GM23338 (cell line): ENCODE measurements around the gene GRID1. TPM values are rescaled to one million over a fixed set of nuclear protein-coding genes. Genes with fewer than 3 reads are reported as not detected.

Experiments used
- ATAC-seq: fragments of 200-7000 bp; cut with Tn5 transposase; 3 replicates; pipeline ENCODE4 v1.9.1; 2020
- DNase-seq: peaks from one replicate; pipeline ENCODE4 v3.0.0-alpha.2; 2015; ENCODE audit warnings: low spot score
- H2AFZ ChIP-seq: fragments of 200-600 bp; sonication (generic); 2 replicates; pipeline ENCODE4 v1.8.0; 2016; ENCODE audit warnings: antibody characterized with exemption, mild to moderate bottlenecking, moderate library complexity
- H3F3A ChIP-seq: fragments of 200-600 bp; sonication (generic); replicated peaks from 2 replicates; pipeline ENCODE4 v1.8.0; 2017; ENCODE audit warnings: antibody characterized with exemption, mixed run types, low read depth
- H3K27ac ChIP-seq: fragments of 200-600 bp; sonication (generic); 2 replicates; pipeline ENCODE4 v1.6.1; 2016; ENCODE audit warnings: low read depth
- H3K27me3 ChIP-seq: fragments of 200-600 bp; sonication (generic); 2 replicates; pipeline ENCODE4 v1.8.0; 2016; ENCODE audit warnings: mild to moderate bottlenecking, mixed run types, moderate library complexity; ENCODE audit not compliant: insufficient read depth
- H3K36me3 ChIP-seq: fragments of 200-600 bp; sonication (generic); 2 replicates; pipeline ENCODE4 v1.8.0; 2016; ENCODE audit warnings: mild to moderate bottlenecking; ENCODE audit not compliant: insufficient read depth
- H3K4me1 ChIP-seq: fragments of 200-600 bp; sonication (generic); 2 replicates; pipeline ENCODE4 v1.8.0; 2016; ENCODE audit warnings: mild to moderate bottlenecking, moderate library complexity; ENCODE audit not compliant: insufficient read depth
- H3K4me2 ChIP-seq: fragments of 200-600 bp; sonication (generic); 2 replicates; pipeline ENCODE4 v1.7.1; 2017; ENCODE audit warnings: mixed run types
- H3K4me3 ChIP-seq: fragments of 200-600 bp; sonication (generic); 2 replicates; pipeline ENCODE4 v1.6.1; 2016; ENCODE audit warnings: mixed run types
- H3K79me2 ChIP-seq: fragments of 200-600 bp; sonication (generic); replicated peaks from 2 replicates; pipeline ENCODE4 v1.8.0; 2017; ENCODE audit warnings: mild to moderate bottlenecking; ENCODE audit not compliant: insufficient read depth
- H3K9me2 ChIP-seq: fragments of 200-600 bp; sonication (generic); 2 replicates; pipeline ENCODE4 v1.8.0; 2017; ENCODE audit not compliant: insufficient read depth
- H4K20me1 ChIP-seq: fragments of 200-600 bp; sonication (generic); replicated peaks from 2 replicates; pipeline ENCODE4 v1.8.0; 2017; ENCODE audit warnings: mild to moderate bottlenecking; ENCODE audit not compliant: insufficient read depth
- H3K27ac Mint-ChIP-seq: 2 replicates; pipeline ENCODE4 v1.8.0; 2020; ENCODE audit warnings: inconsistent platforms, mild to moderate bottlenecking, moderate library complexity, mixed read lengths
- H3K27me3 Mint-ChIP-seq: 3 replicates; pipeline ENCODE4 v1.8.0; 2022; ENCODE audit warnings: low read depth, mild to moderate bottlenecking, moderate library complexity, mixed read lengths, inconsistent platforms; ENCODE audit not compliant: insufficient read depth, poor library complexity
- H3K36me3 Mint-ChIP-seq: 3 replicates; pipeline ENCODE4 v1.8.0; 2021; ENCODE audit warnings: low read depth, mild to moderate bottlenecking, inconsistent platforms, moderate library complexity, mixed read lengths
- H3K4me1 Mint-ChIP-seq: 3 replicates; pipeline ENCODE4 v1.8.0; 2020; ENCODE audit warnings: mild to moderate bottlenecking, inconsistent platforms, mixed read lengths
- H3K4me3 Mint-ChIP-seq: 3 replicates; pipeline ENCODE4 v1.8.0; 2021; ENCODE audit warnings: moderate library complexity, mild to moderate bottlenecking, inconsistent platforms, mixed read lengths
- H3K9me3 Mint-ChIP-seq: 3 replicates; pipeline ENCODE4 v1.8.0; 2020; ENCODE audit warnings: moderate library complexity, mild to moderate bottlenecking, inconsistent platforms, mixed read lengths
- CREB1 ChIP-seq: fragments of 250-450 bp; sonication (Bioruptor Pico); IDR thresholded peaks from 2 replicates; pipeline ENCODE4 v1.5.0; 2020; ENCODE audit warnings: low read depth, mild to moderate bottlenecking, moderate library complexity
- EZH2 ChIP-seq: fragments of 200-600 bp; sonication (generic); IDR thresholded peaks from one replicate; pipeline ENCODE4 v1.8.0; 2017; ENCODE audit warnings: antibody characterized with exemption, mild to moderate bottlenecking, low read depth; ENCODE audit not compliant: unreplicated experiment
- EZH2phosphoT487 ChIP-seq: fragments of 200-600 bp; sonication (generic); IDR thresholded peaks from one replicate; pipeline ENCODE4 v1.8.1; 2018; ENCODE audit warnings: antibody characterized with exemption; ENCODE audit not compliant: unreplicated experiment
- JUNB ChIP-seq: IDR thresholded peaks from one replicate; pipeline ENCODE4 v1.6.1; 2016; ENCODE audit warnings: antibody characterized with exemption; ENCODE audit not compliant: unreplicated experiment
- NANOG ChIP-seq: IDR thresholded peaks from 2 replicates; pipeline ENCODE4 v1.6.1; 2016; ENCODE audit warnings: antibody characterized with exemption, borderline replicate concordance
- POLR2AphosphoS5 ChIP-seq: IDR thresholded peaks from 2 replicates; pipeline ENCODE4 v1.6.1; 2016; ENCODE audit warnings: antibody characterized with exemption, low read depth
- STAT1 ChIP-seq: IDR thresholded peaks from one replicate; pipeline ENCODE4 v1.6.1; 2016; ENCODE audit warnings: antibody characterized with exemption; ENCODE audit not compliant: unreplicated experiment
- ZNF114 ChIP-seq: fragments of 250-450 bp; sonication (Bioruptor Pico); IDR thresholded peaks from 2 replicates; pipeline ENCODE4 v1.5.0; 2020; ENCODE audit warnings: mild to moderate bottlenecking, moderate library complexity
- ZNF331 ChIP-seq: fragments of 250-450 bp; sonication (Bioruptor Pico); IDR thresholded peaks from 2 replicates; pipeline ENCODE4 v1.5.0; 2020; ENCODE audit warnings: low read depth, mild to moderate bottlenecking, moderate library complexity
- polyA plus RNA-seq: library from polyadenylated mRNA; unstranded; fragments of >200 nt; fragmentation: Nextera tagmentation; extraction: Ambion mirVana; gene quantifications from 2 replicates; pipeline ENCODE4 v1.2.1, GENCODE V29; 2016
- total RNA-seq: library from RNA; depleted of rRNA; stranded (reverse); fragments of >200 nt; shearing (Covaris generic); gene quantifications from 2 replicates; pipeline ENCODE4 v1.2.3, GENCODE V29; 2014
- TF ChIP-seq, protein P1 (sequence below), 2 experiments: fragments of 200-600 bp in 1 of 2; sonication (generic) in 1 of 2; conservative IDR thresholded peaks; 2 replicates each; pipeline versions ENCODE4 v1.5.1 to v1.6.1; 2016 to 2017; ENCODE audit warnings: antibody characterized with exemption in 2 of 2, low read depth in 2 of 2, mild to moderate bottlenecking in 2 of 2, moderate library complexity in 1 of 2
- TF ChIP-seq, protein P2 (sequence below): IDR thresholded peaks from one replicate; pipeline ENCODE4 v1.6.1; 2018; ENCODE audit warnings: antibody characterized with exemption; ENCODE audit not compliant: unreplicated experiment
- TF ChIP-seq, protein P3 (sequence below): fragments of 250-450 bp; sonication (Bioruptor Pico); IDR thresholded peaks from 2 replicates; pipeline ENCODE4 v1.5.0; 2020; ENCODE audit warnings: mild to moderate bottlenecking, moderate library complexity
- TF ChIP-seq, protein P4 (sequence below): IDR thresholded peaks from 2 replicates; pipeline ENCODE4 v1.6.1; 2016; ENCODE audit warnings: antibody characterized with exemption

The GRID1 gene
- total and polyA plus RNA-seq, 2 experiments from 2014 or later = 0.14 to 0.15 TPM

DNA sequence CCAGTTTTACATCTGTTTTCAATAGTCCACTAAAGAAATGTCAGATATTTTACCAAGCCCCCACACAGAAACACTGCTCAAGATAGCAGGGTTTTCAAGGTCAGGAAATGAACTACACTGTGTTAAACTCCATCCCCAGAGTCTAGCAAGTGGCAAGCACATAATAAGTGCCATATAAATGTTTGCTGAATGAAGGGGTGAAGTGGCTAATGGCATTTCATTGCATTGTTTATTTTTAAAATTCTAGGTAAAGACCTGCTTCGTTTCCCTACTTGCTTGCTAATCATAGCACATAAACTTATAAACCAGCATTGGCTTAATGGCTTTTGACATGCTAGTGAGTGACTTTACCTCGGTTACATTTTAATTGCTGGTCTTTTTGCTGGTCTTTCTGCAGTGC lies 322.6 kb downstream of the GRID1 start:
- H3K4me3 Mint-ChIP-seq = no peak overlapping the region
- no peak overlapping the region for H3K27ac ChIP-seq
- no peaks in the 10 kb centered on the region; the same call in 2 of the 3 replicates for H3K4me1 Mint-ChIP-seq
- DNase-seq = no peak
- H3K36me3 ChIP-seq = no peaks in the 10 kb centered on the region
- ATAC-seq = no peak
- H3K4me2 ChIP-seq = no peak overlapping the region
- H3K4me1 ChIP-seq = no peaks in the 10 kb centered on the region
- no peak overlapping the region for H2AFZ ChIP-seq
- no peak overlapping the region for H3K27ac Mint-ChIP-seq
- no peaks in the 10 kb centered on the region for H3K9me2 ChIP-seq
- no peaks in the 10 kb centered on the region for H3K27me3 Mint-ChIP-seq
- H4K20me1 ChIP-seq = no peaks in the 10 kb centered on the region
- H3K4me3 ChIP-seq = no peak overlapping the region
- H3K9me3 Mint-ChIP-seq = peaks cover 78% of the 10 kb centered on the region
- no peak for TF ChIP-seq EZH2phosphoT487
- TF ChIP-seq, protein P1, sequence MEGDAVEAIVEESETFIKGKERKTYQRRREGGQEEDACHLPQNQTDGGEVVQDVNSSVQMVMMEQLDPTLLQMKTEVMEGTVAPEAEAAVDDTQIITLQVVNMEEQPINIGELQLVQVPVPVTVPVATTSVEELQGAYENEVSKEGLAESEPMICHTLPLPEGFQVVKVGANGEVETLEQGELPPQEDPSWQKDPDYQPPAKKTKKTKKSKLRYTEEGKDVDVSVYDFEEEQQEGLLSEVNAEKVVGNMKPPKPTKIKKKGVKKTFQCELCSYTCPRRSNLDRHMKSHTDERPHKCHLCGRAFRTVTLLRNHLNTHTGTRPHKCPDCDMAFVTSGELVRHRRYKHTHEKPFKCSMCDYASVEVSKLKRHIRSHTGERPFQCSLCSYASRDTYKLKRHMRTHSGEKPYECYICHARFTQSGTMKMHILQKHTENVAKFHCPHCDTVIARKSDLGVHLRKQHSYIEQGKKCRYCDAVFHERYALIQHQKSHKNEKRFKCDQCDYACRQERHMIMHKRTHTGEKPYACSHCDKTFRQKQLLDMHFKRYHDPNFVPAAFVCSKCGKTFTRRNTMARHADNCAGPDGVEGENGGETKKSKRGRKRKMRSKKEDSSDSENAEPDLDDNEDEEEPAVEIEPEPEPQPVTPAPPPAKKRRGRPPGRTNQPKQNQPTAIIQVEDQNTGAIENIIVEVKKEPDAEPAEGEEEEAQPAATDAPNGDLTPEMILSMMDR (conservative IDR thresholded peaks at IDR 0.05; ENCODE audit: low read depth in 2 of 2) = no peak
- TF ChIP-seq JUNB = no peak
- TF ChIP-seq, protein P2, sequence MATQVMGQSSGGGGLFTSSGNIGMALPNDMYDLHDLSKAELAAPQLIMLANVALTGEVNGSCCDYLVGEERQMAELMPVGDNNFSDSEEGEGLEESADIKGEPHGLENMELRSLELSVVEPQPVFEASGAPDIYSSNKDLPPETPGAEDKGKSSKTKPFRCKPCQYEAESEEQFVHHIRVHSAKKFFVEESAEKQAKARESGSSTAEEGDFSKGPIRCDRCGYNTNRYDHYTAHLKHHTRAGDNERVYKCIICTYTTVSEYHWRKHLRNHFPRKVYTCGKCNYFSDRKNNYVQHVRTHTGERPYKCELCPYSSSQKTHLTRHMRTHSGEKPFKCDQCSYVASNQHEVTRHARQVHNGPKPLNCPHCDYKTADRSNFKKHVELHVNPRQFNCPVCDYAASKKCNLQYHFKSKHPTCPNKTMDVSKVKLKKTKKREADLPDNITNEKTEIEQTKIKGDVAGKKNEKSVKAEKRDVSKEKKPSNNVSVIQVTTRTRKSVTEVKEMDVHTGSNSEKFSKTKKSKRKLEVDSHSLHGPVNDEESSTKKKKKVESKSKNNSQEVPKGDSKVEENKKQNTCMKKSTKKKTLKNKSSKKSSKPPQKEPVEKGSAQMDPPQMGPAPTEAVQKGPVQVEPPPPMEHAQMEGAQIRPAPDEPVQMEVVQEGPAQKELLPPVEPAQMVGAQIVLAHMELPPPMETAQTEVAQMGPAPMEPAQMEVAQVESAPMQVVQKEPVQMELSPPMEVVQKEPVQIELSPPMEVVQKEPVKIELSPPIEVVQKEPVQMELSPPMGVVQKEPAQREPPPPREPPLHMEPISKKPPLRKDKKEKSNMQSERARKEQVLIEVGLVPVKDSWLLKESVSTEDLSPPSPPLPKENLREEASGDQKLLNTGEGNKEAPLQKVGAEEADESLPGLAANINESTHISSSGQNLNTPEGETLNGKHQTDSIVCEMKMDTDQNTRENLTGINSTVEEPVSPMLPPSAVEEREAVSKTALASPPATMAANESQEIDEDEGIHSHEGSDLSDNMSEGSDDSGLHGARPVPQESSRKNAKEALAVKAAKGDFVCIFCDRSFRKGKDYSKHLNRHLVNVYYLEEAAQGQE = no peak
- TF ChIP-seq POLR2AphosphoS5 = no peak
- no peak for TF ChIP-seq EZH2
- no peak for TF ChIP-seq STAT1
- TF ChIP-seq NANOG = no peak
- no peak for TF ChIP-seq ZNF331 (CRISPR knock-in tag)
- TF ChIP-seq, protein P3, sequence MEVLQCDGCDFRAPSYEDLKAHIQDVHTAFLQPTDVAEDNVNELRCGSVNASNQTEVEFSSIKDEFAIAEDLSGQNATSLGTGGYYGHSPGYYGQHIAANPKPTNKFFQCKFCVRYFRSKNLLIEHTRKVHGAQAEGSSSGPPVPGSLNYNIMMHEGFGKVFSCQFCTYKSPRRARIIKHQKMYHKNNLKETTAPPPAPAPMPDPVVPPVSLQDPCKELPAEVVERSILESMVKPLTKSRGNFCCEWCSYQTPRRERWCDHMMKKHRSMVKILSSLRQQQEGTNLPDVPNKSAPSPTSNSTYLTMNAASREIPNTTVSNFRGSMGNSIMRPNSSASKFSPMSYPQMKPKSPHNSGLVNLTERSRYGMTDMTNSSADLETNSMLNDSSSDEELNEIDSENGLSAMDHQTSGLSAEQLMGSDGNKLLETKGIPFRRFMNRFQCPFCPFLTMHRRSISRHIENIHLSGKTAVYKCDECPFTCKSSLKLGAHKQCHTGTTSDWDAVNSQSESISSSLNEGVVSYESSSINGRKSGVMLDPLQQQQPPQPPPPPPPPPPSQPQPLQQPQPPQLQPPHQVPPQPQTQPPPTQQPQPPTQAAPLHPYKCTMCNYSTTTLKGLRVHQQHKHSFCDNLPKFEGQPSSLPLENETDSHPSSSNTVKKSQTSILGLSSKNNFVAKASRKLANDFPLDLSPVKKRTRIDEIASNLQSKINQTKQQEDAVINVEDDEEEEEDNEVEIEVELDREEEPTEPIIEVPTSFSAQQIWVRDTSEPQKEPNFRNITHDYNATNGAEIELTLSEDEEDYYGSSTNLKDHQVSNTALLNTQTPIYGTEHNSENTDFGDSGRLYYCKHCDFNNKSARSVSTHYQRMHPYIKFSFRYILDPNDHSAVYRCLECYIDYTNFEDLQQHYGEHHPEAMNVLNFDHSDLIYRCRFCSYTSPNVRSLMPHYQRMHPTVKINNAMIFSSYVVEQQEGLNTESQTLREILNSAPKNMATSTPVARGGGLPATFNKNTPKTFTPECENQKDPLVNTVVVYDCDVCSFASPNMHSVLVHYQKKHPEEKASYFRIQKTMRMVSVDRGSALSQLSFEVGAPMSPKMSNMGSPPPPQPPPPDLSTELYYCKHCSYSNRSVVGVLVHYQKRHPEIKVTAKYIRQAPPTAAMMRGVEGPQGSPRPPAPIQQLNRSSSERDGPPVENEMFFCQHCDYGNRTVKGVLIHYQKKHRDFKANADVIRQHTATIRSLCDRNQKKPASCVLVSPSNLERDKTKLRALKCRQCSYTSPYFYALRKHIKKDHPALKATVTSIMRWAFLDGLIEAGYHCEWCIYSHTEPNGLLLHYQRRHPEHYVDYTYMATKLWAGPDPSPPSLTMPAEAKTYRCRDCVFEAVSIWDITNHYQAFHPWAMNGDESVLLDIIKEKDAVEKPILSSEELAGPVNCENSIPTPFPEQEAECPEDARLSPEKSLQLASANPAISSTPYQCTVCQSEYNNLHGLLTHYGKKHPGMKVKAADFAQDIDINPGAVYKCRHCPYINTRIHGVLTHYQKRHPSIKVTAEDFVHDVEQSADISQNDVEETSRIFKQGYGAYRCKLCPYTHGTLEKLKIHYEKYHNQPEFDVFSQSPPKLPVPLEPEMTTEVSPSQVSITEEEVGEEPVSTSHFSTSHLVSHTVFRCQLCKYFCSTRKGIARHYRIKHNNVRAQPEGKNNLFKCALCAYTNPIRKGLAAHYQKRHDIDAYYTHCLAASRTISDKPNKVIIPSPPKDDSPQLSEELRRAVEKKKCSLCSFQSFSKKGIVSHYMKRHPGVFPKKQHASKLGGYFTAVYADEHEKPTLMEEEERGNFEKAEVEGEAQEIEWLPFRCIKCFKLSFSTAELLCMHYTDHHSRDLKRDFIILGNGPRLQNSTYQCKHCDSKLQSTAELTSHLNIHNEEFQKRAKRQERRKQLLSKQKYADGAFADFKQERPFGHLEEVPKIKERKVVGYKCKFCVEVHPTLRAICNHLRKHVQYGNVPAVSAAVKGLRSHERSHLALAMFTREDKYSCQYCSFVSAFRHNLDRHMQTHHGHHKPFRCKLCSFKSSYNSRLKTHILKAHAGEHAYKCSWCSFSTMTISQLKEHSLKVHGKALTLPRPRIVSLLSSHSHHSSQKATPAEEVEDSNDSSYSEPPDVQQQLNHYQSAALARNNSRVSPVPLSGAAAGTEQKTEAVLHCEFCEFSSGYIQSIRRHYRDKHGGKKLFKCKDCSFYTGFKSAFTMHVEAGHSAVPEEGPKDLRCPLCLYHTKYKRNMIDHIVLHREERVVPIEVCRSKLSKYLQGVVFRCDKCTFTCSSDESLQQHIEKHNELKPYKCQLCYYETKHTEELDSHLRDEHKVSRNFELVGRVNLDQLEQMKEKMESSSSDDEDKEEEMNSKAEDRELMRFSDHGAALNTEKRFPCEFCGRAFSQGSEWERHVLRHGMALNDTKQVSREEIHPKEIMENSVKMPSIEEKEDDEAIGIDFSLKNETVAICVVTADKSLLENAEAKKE = no peak
- TF ChIP-seq ZNF114 (CRISPR knock-in tag) = no peak
- no peak for TF ChIP-seq CREB1
- TF ChIP-seq, protein P4, sequence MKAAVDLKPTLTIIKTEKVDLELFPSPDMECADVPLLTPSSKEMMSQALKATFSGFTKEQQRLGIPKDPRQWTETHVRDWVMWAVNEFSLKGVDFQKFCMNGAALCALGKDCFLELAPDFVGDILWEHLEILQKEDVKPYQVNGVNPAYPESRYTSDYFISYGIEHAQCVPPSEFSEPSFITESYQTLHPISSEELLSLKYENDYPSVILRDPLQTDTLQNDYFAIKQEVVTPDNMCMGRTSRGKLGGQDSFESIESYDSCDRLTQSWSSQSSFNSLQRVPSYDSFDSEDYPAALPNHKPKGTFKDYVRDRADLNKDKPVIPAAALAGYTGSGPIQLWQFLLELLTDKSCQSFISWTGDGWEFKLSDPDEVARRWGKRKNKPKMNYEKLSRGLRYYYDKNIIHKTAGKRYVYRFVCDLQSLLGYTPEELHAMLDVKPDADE = no peak
- H3K79me2 ChIP-seq = no peaks in the 10 kb centered on the region
- no peaks in the 10 kb centered on the region; the same call in 2 of the 3 replicates for H3K36me3 Mint-ChIP-seq
- no peaks in the 10 kb centered on the region for H3F3A ChIP-seq
- H3K27me3 ChIP-seq = no peaks in the 10 kb centered on the region
